Motor neuron (in vitro differentiated cells): ENCODE measurements around the gene EXOC8. TPM values are rescaled to one million over a fixed set of nuclear protein-coding genes. Genes with fewer than 3 reads are reported as not detected.
A peak's percentile ranks its signal among the peaks of the same experiment; 100 is the strongest.

ENCODE experiments used
- ATAC-seq, 8 experiments: fragments of 200-7000 bp; cut with Tn5 transposase; replicated peaks in 6 of 8; 2 replicates each; pipeline ENCODE4 v1.8.0; 2021; ENCODE audit warnings: mild to moderate bottlenecking in 8 of 8, moderate library complexity in 8 of 8
- H3K27ac ChIP-seq, 2 donors: fragments of 250-450 bp; sonication (Bioruptor Pico); 2 replicates each; pipeline ENCODE4 v1.9.0; 2021; ENCODE audit warnings: antibody characterized with exemption in 2 of 2, mild to moderate bottlenecking in 2 of 2, moderate library complexity in 1 of 2
- H3K4me1 ChIP-seq, 2 donors: fragments of 250-450 bp; sonication (Bioruptor Pico); replicated peaks in 1 of 2; 2 replicates each; pipeline ENCODE4 v1.6.1; 2021; ENCODE audit warnings: antibody characterized with exemption in 2 of 2, mild to moderate bottlenecking in 2 of 2, moderate library complexity in 1 of 2
- H3K4me3 ChIP-seq, 5 donors: fragments of 250-450 bp; sonication (Bioruptor Pico); 2 replicates each; pipeline ENCODE4 v1.9.0; 2021; ENCODE audit warnings: antibody characterized with exemption in 5 of 5, mild to moderate bottlenecking in 5 of 5, moderate library complexity in 4 of 5
- WGBS, 10 experiments: fragments of 450-650 bp; shearing (Covaris generic); methylation state at CpG; one replicate each; pipeline ENCODE4 v1.0.0; 2022; 5-methylcytosine and 5-hydroxymethylcytosine counted together
- in situ Hi-C, 9 experiments: fragments of 400-800 bp; cut with MboI; loops; one replicate each; pipeline ENCODE4 v1.15.0; 2021; ENCODE audit warnings: low sequenced_read_pairs in 9 of 9, low pct_unique_long_range_greater_than_20kb in 2 of 9; ENCODE audit not compliant: unreplicated experiment in 9 of 9
- total RNA-seq, 8 experiments: library from RNA; unstranded; fragments of 300-600 nt; gene quantifications; 2 replicates each; pipeline versions ENCODE4 v1.2.3 to v1.2.4, GENCODE V29; 2022

EXOC8 gene
- total RNA-seq, 8 experiments from 2014 or later = 13.4 to 19.8 (median 15.7) TPM

DNA sequence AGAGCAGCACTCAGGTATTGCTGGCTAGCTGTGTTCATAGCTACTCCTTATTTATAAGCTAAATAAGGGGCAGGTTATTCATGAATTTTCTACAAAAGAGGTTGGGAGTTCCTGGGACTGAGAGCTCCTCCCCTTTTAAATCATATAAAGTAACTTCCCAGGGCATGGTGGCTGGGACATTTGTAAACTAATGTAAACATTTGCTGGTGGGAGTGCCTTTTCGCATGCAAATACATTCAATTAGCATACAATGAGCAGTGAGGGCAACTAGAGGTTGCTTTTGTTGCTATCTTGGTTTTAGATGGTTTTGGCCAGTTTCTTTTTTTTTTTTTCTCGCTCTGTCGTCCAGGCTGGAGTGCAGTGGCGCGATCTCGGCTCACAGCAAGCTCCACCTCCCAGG lies 53.2 kb downstream of the EXOC8 start:
- whole genome bisulfite sequencing, 10 experiments = 52 to 100% (median 80%) methylated on average over 1 to 6 of the region's 6 CpGs; no CpG with 5 or more reads in 3 of the 10 experiments
- in situ Hi-C loops = no loop called here
- no peaks in the 10 kb centered on the region for H3K4me1 ChIP-seq
- no peak overlapping the region for H3K4me3 ChIP-seq
- peak in 4 of 8 experiments; percentile 13 to 96 (median 58) for ATAC-seq
- no peak overlapping the region for H3K27ac ChIP-seq

Other genes with a start within 250 kb of the EXOC8 start
- gene TRIM67, start 175.8 kb downstream of the EXOC8 start, total RNA-seq = 10 to 100 TPM in 4 of 8 experiments, 1 to 10 TPM in 2, under 1 TPM in 2; 0.18 to 21.8 (median 9.5) TPM
- gene GNPAT, start 96.6 kb downstream of the EXOC8 start, total RNA-seq = 10 to 100 TPM; 25.2 to 72.6 (median 47.1) TPM
- gene SPRTN, start 441 bp upstream of the EXOC8 start, total RNA-seq = 10 to 100 TPM in 7 of 8 experiments, 1 to 10 TPM in 1; 9.7 to 20.6 (median 15.0) TPM
- 10 to 100 TPM; 14.8 to 46.5 (median 35.4) TPM for gene EGLN1, start 84.4 kb upstream of the EXOC8 start, total RNA-seq
- 10 to 100 TPM; 45.6 to 62.2 (median 48.7) TPM for gene TSNAX, start 190.8 kb upstream of the EXOC8 start, total RNA-seq